AG08396 (cell line): ENCODE measurements around the gene MRPS18C.
"Not testable (repeated sequence)": the region's sequence is repeated elsewhere in the genome, so short reads cannot be mapped to it uniquely, and the experiment has no call there.

Experiments used
- DNase-seq: peaks from one replicate; pipeline ENCODE4 v3.0.0; 2012; ENCODE audit warnings: low spot score, mixed read lengths

MRPS18C gene

DNA sequence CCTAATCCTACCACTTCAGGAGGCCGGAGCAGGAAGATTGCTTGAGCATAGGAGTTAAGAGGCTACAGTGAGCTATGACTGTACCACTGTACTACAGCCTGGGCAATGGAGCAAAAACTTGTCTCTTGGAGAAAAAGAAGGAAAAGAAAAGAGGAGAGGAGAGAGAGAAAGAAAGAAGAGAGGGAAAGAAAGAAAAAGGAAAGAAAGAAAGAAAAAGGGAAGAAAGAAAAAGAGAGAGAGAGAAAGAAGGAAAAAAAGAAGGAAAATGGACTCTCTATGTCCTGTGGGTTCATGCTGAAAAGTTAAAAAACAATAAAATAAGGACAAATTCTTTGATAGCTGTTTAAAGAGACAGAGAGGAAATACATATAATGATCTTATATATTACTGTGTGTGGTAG is 42.3 kb downstream of the MRPS18C start:
- DNase-seq: no peak

DNA sequence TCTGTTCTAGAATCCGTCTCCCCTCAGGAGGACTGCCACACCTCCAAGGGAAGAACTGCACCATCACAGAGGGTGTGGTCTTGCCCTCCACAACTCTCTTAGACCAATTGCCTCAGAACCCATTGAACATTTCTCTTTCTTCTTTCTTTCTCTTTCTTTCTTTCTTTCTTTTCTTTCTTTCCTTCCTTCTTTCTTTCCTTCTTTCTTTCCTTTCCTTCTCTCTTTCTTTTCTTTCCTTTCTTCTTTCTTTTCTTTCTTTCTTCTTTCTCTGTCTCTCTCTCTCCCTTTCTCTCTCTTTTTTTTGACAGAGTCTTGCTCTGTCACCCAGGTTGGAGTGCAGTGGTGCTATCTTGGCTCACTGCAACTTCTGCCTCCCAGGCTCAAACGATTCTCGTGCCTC is 45.8 kb downstream of the MRPS18C start:
- not testable (repeated sequence) for DNase-seq

DNA sequence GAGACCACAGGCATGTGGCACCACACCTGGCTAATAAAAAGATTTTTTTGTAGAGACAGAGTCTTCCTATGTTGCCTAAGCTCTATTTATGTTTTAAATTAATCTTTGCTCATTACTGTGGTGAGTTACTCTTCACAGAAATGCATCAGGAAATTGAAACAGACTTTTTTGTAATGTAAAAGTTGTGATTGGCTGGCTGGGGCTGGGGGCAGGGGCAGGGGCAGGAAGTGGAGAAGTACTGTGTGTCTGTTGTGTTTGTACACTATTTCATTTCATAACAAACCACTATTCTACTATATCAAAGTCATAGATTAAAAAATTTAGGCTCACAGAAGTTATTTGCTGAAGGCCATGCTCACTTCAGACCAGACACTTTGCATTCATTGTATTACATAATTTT is 48.1 kb downstream of the MRPS18C start:
- no peak for DNase-seq

DNA sequence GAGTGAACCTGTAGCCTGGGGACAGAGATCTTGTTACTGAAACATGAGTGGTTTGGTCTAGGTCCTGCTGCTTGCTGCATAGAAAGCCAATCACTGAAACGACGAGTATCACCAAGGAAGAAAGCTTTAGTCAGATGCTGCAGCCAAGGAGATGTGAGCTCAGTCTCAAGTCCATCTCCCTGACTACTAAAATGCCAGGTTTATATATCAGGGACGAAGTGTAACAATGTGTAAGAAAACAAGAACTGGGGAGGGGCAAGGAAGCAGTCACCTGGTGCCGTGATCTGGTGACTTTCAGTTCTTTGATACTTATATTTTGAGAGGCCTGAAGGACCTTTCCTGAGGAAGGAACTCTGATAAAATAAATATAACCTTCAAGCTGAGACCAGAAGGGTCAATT is 48.6 kb downstream of the MRPS18C start:
- no peak for DNase-seq

DNA sequence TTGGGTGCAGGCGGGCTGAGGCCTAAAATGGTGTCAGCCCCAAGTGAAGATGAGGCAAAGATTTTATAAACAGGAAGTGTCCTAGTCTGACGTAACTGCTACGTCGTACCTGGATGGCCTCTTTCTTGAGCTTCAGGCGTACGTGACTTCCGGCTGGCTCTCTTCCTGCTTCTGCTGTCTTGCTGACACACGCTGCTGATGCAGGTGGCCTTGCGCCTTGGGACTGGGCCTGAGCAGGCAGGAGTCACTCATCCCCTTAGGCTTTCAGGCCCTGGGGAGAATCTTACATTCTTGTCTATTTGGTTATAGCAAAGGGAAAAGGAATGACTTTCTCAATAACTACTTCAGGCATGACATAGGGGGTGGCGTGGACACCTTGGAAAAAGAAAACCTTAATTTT is 49.1 kb downstream of the MRPS18C start:
- no peak for DNase-seq

DNA sequence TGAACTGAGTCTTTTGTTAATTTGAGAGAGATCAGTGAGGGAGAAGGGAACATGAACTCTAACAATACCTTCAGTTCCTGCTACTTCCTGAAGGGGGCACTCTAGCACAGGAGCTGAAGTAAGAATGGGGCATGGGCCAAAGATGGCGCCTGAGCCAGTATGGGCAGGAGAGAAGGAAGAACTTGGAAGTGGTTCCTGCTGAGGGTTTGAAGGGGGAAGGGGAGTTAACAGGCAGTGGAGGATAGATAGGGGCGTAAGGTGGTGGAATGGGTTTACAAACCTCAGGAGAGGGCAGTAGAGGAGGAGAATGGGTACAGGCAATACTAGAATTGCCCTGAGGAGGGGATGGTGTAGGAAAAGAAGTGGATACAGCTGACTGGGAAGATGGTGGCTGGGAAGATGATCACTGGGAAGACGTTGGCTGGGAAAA is 53.3 kb downstream of the MRPS18C start:
- DNase-seq: peak; percentile 58

DNA sequence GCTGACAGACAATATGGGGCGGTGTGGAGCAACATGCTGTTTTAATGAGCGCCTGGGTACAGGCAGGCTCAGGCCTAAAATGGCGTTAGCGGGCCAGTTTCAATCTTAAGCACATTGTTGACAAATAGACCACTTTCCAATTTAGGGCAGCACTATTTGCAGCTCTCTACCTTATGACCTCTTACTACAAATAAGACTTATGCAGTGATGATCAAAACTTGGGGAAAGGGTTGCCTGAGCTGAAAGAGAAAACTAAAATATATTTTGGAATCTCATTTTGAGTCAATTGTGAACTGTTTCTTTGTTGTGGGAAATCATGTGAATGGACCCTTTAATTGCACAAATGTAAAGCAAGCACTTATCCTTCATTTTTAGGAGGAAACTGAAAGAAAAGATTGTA is 54.6 kb downstream of the MRPS18C start:
- DNase-seq: no peak
